H1 (cell line): ENCODE data around the gene HLF. TPM values are rescaled to one million over a fixed set of nuclear protein-coding genes. Genes with fewer than 3 reads are reported as not detected.

Experiments
- CTCF ChIA-PET: fragments of 300-600 bp; sonication (Branson Sonifier 250); formaldehyde crosslinking; loops from one replicate; lab custom pipeline; 2021; ENCODE audit not compliant: partially characterized antibody; lab: Charles Lee
- POLR2A ChIA-PET: fragments of 300-600 bp; sonication (Branson Sonifier 250); formaldehyde crosslinking; loops from one replicate; lab custom pipeline; 2021; ENCODE audit warnings: inconsistent platforms; ENCODE audit not compliant: partially characterized antibody; lab: Charles Lee
- DNase-seq, 2 experiments: peaks; one replicate each; pipeline versions ENCODE4 v3.0.0 to v3.0.0-alpha.2; 2010 to 2022; ENCODE audit warnings: low spot score in 2 of 2, low read depth in 1 of 2, mixed read lengths in 1 of 2
- FAIRE-seq: peaks from 2 replicates; lab custom pipeline; 2011; peaks lifted over from hg19 to GRCh38; lab: Jason Lieb, UNC
- H2AFZ ChIP-seq: 2 replicates; pipeline ENCODE4 v1.8.1; 2012; ENCODE audit warnings: low read length, inconsistent platforms
- H2AK5ac ChIP-seq: 2 replicates; pipeline ENCODE4 v1.6.1; 2013; ENCODE audit warnings: low read depth, low read length
- H2BK120ac ChIP-seq: replicated peaks from 2 replicates; pipeline ENCODE3; 2013; ENCODE audit warnings: low read depth, low read length, inconsistent platforms
- H2BK12ac ChIP-seq: 2 replicates; pipeline ENCODE4 v1.6.1; 2013; ENCODE audit warnings: low read depth, low read length
- H2BK15ac ChIP-seq: 2 replicates; pipeline ENCODE4 v1.6.1; 2013; ENCODE audit warnings: low read length
- H2BK20ac ChIP-seq: 2 replicates; pipeline ENCODE4 v1.6.1; 2013; ENCODE audit warnings: low read length
- H2BK5ac ChIP-seq: 2 replicates; pipeline ENCODE4 v1.6.1; 2013; ENCODE audit warnings: low read depth, low read length
- H3K14ac ChIP-seq: 2 replicates; pipeline ENCODE4 v1.6.1; 2013; ENCODE audit warnings: inconsistent platforms; ENCODE audit not compliant: insufficient read length
- H3K18ac ChIP-seq: 2 replicates; pipeline ENCODE4 v1.6.1; 2013; ENCODE audit warnings: low read length; ENCODE audit errors: extremely low read depth
- H3K23ac ChIP-seq: 2 replicates; pipeline ENCODE4 v1.6.1; 2013; ENCODE audit warnings: inconsistent platforms; ENCODE audit not compliant: insufficient read length
- H3K23me2 ChIP-seq: 2 replicates; pipeline ENCODE4 v1.6.1; 2013; ENCODE audit warnings: low read depth, low read length
- H3K27ac ChIP-seq: 2 replicates; pipeline ENCODE4 v1.6.1; 2011; ENCODE audit warnings: low read depth, low read length, inconsistent platforms
- H3K27me3 ChIP-seq, 4 experiments: replicated peaks in 1 of 4; 1 replicate in 1 of 4; 2 replicates in 3 of 4; pipeline versions ENCODE4 v1.6.1 to v1.8.1; 2011 to 2013; ENCODE audit warnings: low read length in 3 of 4, mild to moderate bottlenecking in 3 of 4, inconsistent platforms in 2 of 4, mixed read lengths in 2 of 4, moderate library complexity in 1 of 4; ENCODE audit not compliant: control insufficient read depth in 3 of 4, insufficient read depth in 3 of 4; ENCODE audit errors: extremely low read depth in 1 of 4
- H3K36me3 ChIP-seq, 4 experiments: 2 replicates each; pipeline versions ENCODE4 v1.6.1 to v1.8.1; 2011 to 2013; ENCODE audit warnings: mild to moderate bottlenecking in 4 of 4, low read length in 3 of 4, moderate library complexity in 2 of 4, control low read depth in 1 of 4, inconsistent platforms in 1 of 4; ENCODE audit not compliant: insufficient read depth in 4 of 4, control insufficient read depth in 2 of 4
- H3K4ac ChIP-seq: replicated peaks from 2 replicates; pipeline ENCODE3; 2013; ENCODE audit warnings: low read length, low read depth, mixed read lengths, inconsistent platforms; ENCODE audit not compliant: insufficient read length
- H3K4me1 ChIP-seq, 4 experiments: replicated peaks in 1 of 4; 1 replicate in 1 of 4; 2 replicates in 3 of 4; pipeline versions ENCODE4 v1.6.1 to v1.8.1; 2011 to 2013; ENCODE audit warnings: low read length in 3 of 4, inconsistent platforms in 2 of 4, mixed read lengths in 1 of 4; ENCODE audit not compliant: insufficient read depth in 4 of 4, control insufficient read depth in 3 of 4
- H3K4me2 ChIP-seq, 2 experiments: 2 replicates each; pipeline versions ENCODE4 v1.6.1 to v1.8.1; 2011 to 2013; ENCODE audit warnings: low read depth in 2 of 2, low read length in 2 of 2, control low read depth in 1 of 2, inconsistent platforms in 1 of 2, mild to moderate bottlenecking in 1 of 2; ENCODE audit not compliant: insufficient read depth in 1 of 2
- H3K4me3 ChIP-seq, 4 experiments: fragments of 200-600, 300-600 bp in 1 of 4; sonication (generic), shearing (Covaris generic), sonication (Bioruptor Twin) in 1 of 4; 2 replicates each; pipeline versions ENCODE4 v1.5.1 to v1.8.1; 2011 to 2016; ENCODE audit warnings: low read length in 4 of 4, low read depth in 3 of 4, control low read depth in 2 of 4, inconsistent platforms in 2 of 4, mild to moderate bottlenecking in 2 of 4, mixed read lengths in 1 of 4, moderate library complexity in 1 of 4; ENCODE audit not compliant: insufficient read depth in 2 of 4; ENCODE audit errors: extremely low read depth in 1 of 4
- H3K56ac ChIP-seq: replicated peaks from 2 replicates; pipeline ENCODE3; 2013; ENCODE audit warnings: low read depth, mild to moderate bottlenecking, mixed read lengths, low read length, inconsistent platforms; ENCODE audit not compliant: insufficient read length
- H3K79me1 ChIP-seq: 2 replicates; pipeline ENCODE4 v1.6.1; 2013; ENCODE audit warnings: low read depth, low read length, control low read depth
- H3K79me2 ChIP-seq, 2 experiments: 2 replicates each; pipeline versions ENCODE4 v1.6.1 to v1.8.1; 2012 to 2013; ENCODE audit warnings: low read length in 2 of 2, mild to moderate bottlenecking in 2 of 2, inconsistent platforms in 1 of 2; ENCODE audit not compliant: insufficient read depth in 2 of 2, control insufficient read depth in 1 of 2
- H3K9ac ChIP-seq, 4 experiments: replicated peaks in 1 of 4; 1 replicate in 1 of 4; 2 replicates in 3 of 4; pipeline versions ENCODE4 v1.6.1 to v1.8.1; 2011 to 2013; ENCODE audit warnings: low read depth in 3 of 4, low read length in 3 of 4, control low read depth in 2 of 4, mild to moderate bottlenecking in 2 of 4, moderate library complexity in 2 of 4, inconsistent platforms in 1 of 4; ENCODE audit errors: extremely low read depth in 1 of 4
- H3K9me3 ChIP-seq, 2 experiments: 2 replicates each; pipeline versions ENCODE4 v1.6.1 to v1.8.1; 2012 to 2013; ENCODE audit warnings: mild to moderate bottlenecking in 2 of 2, moderate library complexity in 2 of 2, control low read depth in 1 of 2, inconsistent platforms in 1 of 2, low read depth in 1 of 2, low read length in 1 of 2, mixed read lengths in 1 of 2; ENCODE audit not compliant: insufficient read depth in 2 of 2
- H4K20me1 ChIP-seq, 2 experiments: replicated peaks in 1 of 2; 2 replicates each; pipeline versions ENCODE3 to v1.8.1; 2011 to 2013; ENCODE audit warnings: inconsistent platforms in 2 of 2, low read length in 2 of 2, mild to moderate bottlenecking in 1 of 2; ENCODE audit not compliant: insufficient read depth in 2 of 2, control insufficient read depth in 1 of 2
- H4K5ac ChIP-seq: 2 replicates; pipeline ENCODE4 v1.6.1; 2013; ENCODE audit warnings: low read length, low read depth, mixed read lengths, inconsistent platforms; ENCODE audit not compliant: insufficient read length
- H4K8ac ChIP-seq: 2 replicates; pipeline ENCODE4 v1.8.0; 2013; ENCODE audit warnings: mild to moderate bottlenecking, moderate library complexity, low read length, inconsistent platforms; ENCODE audit not compliant: insufficient read depth; ENCODE audit errors: extremely low read depth
- H4K91ac ChIP-seq: replicated peaks from 2 replicates; pipeline ENCODE3; 2013; ENCODE audit warnings: low read length, mixed read lengths, inconsistent platforms; ENCODE audit not compliant: insufficient read length
- BCL11A ChIP-seq, 2 experiments: IDR thresholded peaks; one replicate each; pipeline ENCODE4 v1.6.1; 2011; ENCODE audit warnings: low read depth in 2 of 2, low read length in 2 of 2, mild to moderate bottlenecking in 2 of 2
- CHD2 ChIP-seq: IDR thresholded peaks from 2 replicates; pipeline ENCODE4 v1.6.1; 2012; ENCODE audit warnings: low read length, improper control_type of control experiment
- KDM1A ChIP-seq: fragments of 200-600, 300-600 bp; sonication (generic); IDR thresholded peaks from 2 replicates; pipeline ENCODE4 v1.7.1; 2016; ENCODE audit warnings: mild to moderate bottlenecking, low read length, borderline replicate concordance
- RFX5 ChIP-seq: IDR thresholded peaks from 2 replicates; pipeline ENCODE4 v1.6.1; 2011; ENCODE audit warnings: low read depth, low read length, improper control_type of control experiment, borderline replicate concordance
- ZNF274 ChIP-seq: IDR thresholded peaks from 2 replicates; pipeline ENCODE4 v1.7.0; 2012; ENCODE audit warnings: low read length, borderline replicate concordance; ENCODE audit errors: extremely low read depth
- WGBS, 2 experiments: shearing (Covaris generic) in 1 of 2; methylation state at CpG; one replicate each; pipeline versions ENCODE4 v1.1.6 to v1.1.7; 2013 to 2015; ENCODE audit warnings: low lambda C conversion rate in 2 of 2, mixed read lengths in 2 of 2, inconsistent platforms in 1 of 2, low coverage in 1 of 2, missing lambda C conversion rate in 1 of 2; ENCODE audit not compliant: insufficient replicate concordance in 2 of 2, insufficient coverage in 1 of 2, insufficient read length in 1 of 2; ENCODE audit errors: extremely low coverage in 1 of 2, missing lambda C conversion rate in 1 of 2; 5-methylcytosine and 5-hydroxymethylcytosine counted together
- polyA plus RNA-seq, 7 experiments: library from polyadenylated mRNA; depleted of rRNA in 3 of 7; stranded (reverse) in 5 of 7; unstranded in 2 of 7; fragments of >200 nt in 5 of 7; fragments of 200-250 nt in 2 of 7; gene quantifications; 1 replicate in 5 of 7; 2 replicates in 1 of 7; 4 replicates in 1 of 7; pipeline versions ENCODE4 v1.2.1 to v1.2.3, GENCODE V29; 2011 to 2013; ENCODE audit warnings: missing spikeins in 2 of 7, mixed read lengths in 2 of 7
- total RNA-seq: library from RNA; stranded (reverse); fragmentation: NEBNext Ultra II Directional; extraction: Animal tissue kit (Norgen Biotek cat#: 25700); gene quantifications from 2 replicates; pipeline ENCODE4 v1.2.1, GENCODE V29; 2021

Gene HLF
- total and polyA plus RNA-seq, 2 of the 8 experiments (the other 6 are each of a cell fraction or from before 2014, with no cell fraction given) = 0.39 to 0.60 TPM

DNA sequence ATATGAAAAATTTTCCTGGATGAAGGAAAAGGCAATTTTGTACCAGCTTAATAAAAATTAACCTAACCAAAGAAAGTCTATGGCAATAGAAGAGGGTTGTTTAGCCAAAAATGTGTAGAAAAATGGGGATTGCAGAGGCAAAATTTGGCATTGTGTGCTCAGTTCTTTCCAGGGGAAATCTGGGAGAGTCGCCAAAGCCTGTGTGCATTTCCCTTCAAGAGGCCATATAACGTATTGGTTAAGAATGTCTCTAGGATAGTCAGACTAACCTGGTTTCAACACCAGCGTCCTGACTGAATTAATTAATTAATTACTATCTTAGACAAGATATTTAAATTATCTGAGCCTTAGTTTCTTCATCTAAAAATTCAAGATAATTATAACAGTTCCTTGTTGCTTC lies 44.8 kb upstream of the HLF start:
- H4K5ac ChIP-seq = no peak overlapping the region
- H3K23ac ChIP-seq = no peak overlapping the region
- 91% methylated on average over 3 of the region's 3 CpGs; no CpG with 5 or more reads in 1 of the 2 experiments for WGBS, 2 experiments
- FAIRE-seq = no peak
- CTCF ChIA-PET = interaction anchor here (0.6 to 1.5 kb wide), 3 partner anchors 84 to 382 kb away, joined by 3 read pairs; no protein-coding TSS in a partner anchor
- H3K56ac ChIP-seq = no peak overlapping the region
- H3K79me2 ChIP-seq = no peaks in the 10 kb centered on the region
- H4K8ac ChIP-seq = no peak overlapping the region
- no peak overlapping the region for H3K9ac ChIP-seq
- H3K9me3 ChIP-seq = no peaks in the 10 kb centered on the region
- POLR2A ChIA-PET = no interaction called here
- no peak overlapping the region for H3K27ac ChIP-seq
- TF ChIP-seq BCL11A (IDR thresholded peaks at IDR 0.05; ENCODE audit: low read depth in 2 of 2, low read length in 2 of 2) (no peak), CHD2 (no peak), ZNF274 (no peak), RFX5 (no peak), KDM1A (no peak)
- no peak for DNase-seq
- no peak overlapping the region for H2BK5ac ChIP-seq
- no peaks in the 10 kb centered on the region for H3K27me3 ChIP-seq
- no peaks in the 10 kb centered on the region for H4K20me1 ChIP-seq
- H2AFZ ChIP-seq = no peak overlapping the region
- H2BK15ac ChIP-seq = no peak overlapping the region
- H4K91ac ChIP-seq = no peak overlapping the region
- H3K4ac ChIP-seq = no peak overlapping the region
- no peaks in the 10 kb centered on the region for H3K4me1 ChIP-seq
- H2BK12ac ChIP-seq = no peak overlapping the region
- H2BK120ac ChIP-seq = no peak overlapping the region
- H3K23me2 ChIP-seq = no peaks in the 10 kb centered on the region
- H2AK5ac ChIP-seq = no peak overlapping the region
- H3K4me2 ChIP-seq = no peak overlapping the region
- H3K4me3 ChIP-seq = no peak overlapping the region
- no peak overlapping the region for H2BK20ac ChIP-seq
- no peak overlapping the region for H3K14ac ChIP-seq
- no peaks in the 10 kb centered on the region for H3K79me1 ChIP-seq
- H3K36me3 ChIP-seq = no peaks in the 10 kb centered on the region
- no peak overlapping the region for H3K18ac ChIP-seq
